PC-9 (cell line): ENCODE data around the gene MCRIP1. TPM values are rescaled to one million over a fixed set of nuclear protein-coding genes. Genes with fewer than 3 reads are reported as not detected.

Experiments
- BruUV-seq: library from RNA; stranded (reverse); fragments of 400-500 nt; replicated peaks from 2 replicates; lab custom pipeline; 2021; lab: Mats Ljungman, UMichigan
- CTCF ChIA-PET: fragments of 300-600 bp; sonication (Branson Sonifier 250); formaldehyde crosslinking; loops from one replicate; lab custom pipeline; 2022; ENCODE audit warnings: antibody characterized with exemption; lab: Charles Lee
- POLR2A ChIA-PET: fragments of 300-600 bp; sonication (Branson Sonifier 250); formaldehyde crosslinking; loops from one replicate; lab custom pipeline; 2022; ENCODE audit warnings: antibody characterized with exemption; ENCODE audit not compliant: unreplicated experiment; lab: Charles Lee
- DNase-seq, 2 experiments: peaks; one replicate each; pipeline versions ENCODE4 v3.0.0 to v3.0.0-alpha.2; 2015 to 2022; ENCODE audit warnings: mixed read lengths in 1 of 2
- H2AFZ ChIP-seq: fragments of 200-600 bp; sonication (generic); 2 replicates; pipeline ENCODE4 v1.8.1; 2017; ENCODE audit warnings: antibody characterized with exemption
- H3F3A ChIP-seq: fragments of 200-600 bp; sonication (generic); 2 replicates; pipeline ENCODE4 v1.8.1; 2017; ENCODE audit warnings: antibody characterized with exemption, mild to moderate bottlenecking, low read depth; ENCODE audit not compliant: insufficient read depth
- H3K27ac ChIP-seq: fragments of 200-600 bp; sonication (generic); 2 replicates; pipeline ENCODE4 v1.6.1; 2016; ENCODE audit warnings: mixed run types
- H3K27me3 ChIP-seq: fragments of 200-600 bp; sonication (generic); 2 replicates; pipeline ENCODE4 v1.6.1; 2016; ENCODE audit warnings: low read depth, mixed run types; ENCODE audit not compliant: insufficient read depth
- H3K36me3 ChIP-seq: fragments of 200-600 bp; sonication (generic); 2 replicates; pipeline ENCODE4 v1.6.1; 2016; ENCODE audit warnings: low read depth, mixed run types
- H3K4me1 ChIP-seq: fragments of 200-600 bp; sonication (generic); replicated peaks from 2 replicates; pipeline ENCODE4 v1.6.1; 2016; ENCODE audit warnings: mixed run types; ENCODE audit not compliant: insufficient read depth
- H3K4me2 ChIP-seq: fragments of 200-600 bp; sonication (generic); 2 replicates; pipeline ENCODE4 v1.6.1; 2017; ENCODE audit warnings: mixed run types
- H3K4me3 ChIP-seq: fragments of 200-600 bp; sonication (generic); 2 replicates; pipeline ENCODE4 v1.6.1; 2016; ENCODE audit warnings: mixed run types
- H3K79me2 ChIP-seq: fragments of 200-600 bp; sonication (generic); 2 replicates; pipeline ENCODE4 v1.6.1; 2017; ENCODE audit warnings: low read depth, mixed run types
- H3K9me2 ChIP-seq: fragments of 200-600 bp; sonication (generic); 2 replicates; pipeline ENCODE4 v1.8.1; 2017; ENCODE audit warnings: mild to moderate bottlenecking; ENCODE audit not compliant: insufficient read depth
- H3K9me3 ChIP-seq: fragments of 200-600 bp; sonication (generic); 2 replicates; pipeline ENCODE4 v1.8.1; 2016; ENCODE audit warnings: low read depth; ENCODE audit not compliant: insufficient read depth
- H4K20me1 ChIP-seq: fragments of 200-600 bp; sonication (generic); 2 replicates; pipeline ENCODE4 v1.8.1; 2017; ENCODE audit not compliant: insufficient read depth
- EZH2 ChIP-seq: fragments of 200-600 bp; sonication (generic); IDR thresholded peaks from 2 replicates; pipeline ENCODE4 v1.8.0; 2017; ENCODE audit warnings: antibody characterized with exemption, low read depth
- intact Hi-C: fragments of 100-400 bp; cut with micrococcal nuclease; formaldehyde crosslinking; loops from one replicate; pipeline ENCODE4 v1.10.0; 2022; ENCODE audit not compliant: unreplicated experiment
- total RNA-seq: library from RNA; stranded (reverse); gene quantifications from 2 replicates; pipeline ENCODE4 v1.2.3, GENCODE V29; 2021
- TF ChIP-seq, protein P1 (sequence below): fragments of 200-600 bp; sonication (generic); conservative IDR thresholded peaks from 2 replicates; pipeline ENCODE4 v1.6.1; 2017; ENCODE audit warnings: mixed run types, antibody characterized with exemption, mild to moderate bottlenecking, moderate library complexity

Gene MCRIP1
- total RNA-seq, 1 experiment from 2014 or later, result 53.8 TPM

DNA sequence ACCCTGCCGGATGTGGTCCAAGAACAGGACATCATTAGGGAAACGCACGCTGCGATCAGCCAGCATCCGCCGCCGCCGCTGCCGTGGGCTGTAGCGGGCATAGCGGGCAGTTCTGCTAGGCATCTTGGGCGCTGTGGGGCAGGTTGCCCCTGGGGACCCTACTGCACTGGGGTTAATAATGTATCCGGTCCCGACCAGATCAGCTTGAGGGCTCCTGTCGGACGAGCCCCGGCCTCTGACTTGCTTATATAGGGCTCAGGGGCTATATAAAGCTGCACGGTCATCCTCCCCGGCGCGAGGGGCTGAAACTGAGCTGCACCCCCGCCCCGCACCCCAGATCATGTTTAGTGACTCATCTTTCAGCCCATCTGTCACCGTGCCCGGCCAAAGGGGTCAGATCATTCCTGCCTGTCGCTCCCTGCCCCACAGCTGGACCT, 1.8 kb upstream of the MCRIP1 start, which contains the start of gene PPP1R27:
PPP1R27 (minus strand) TSS at position 220 of the 437 bp plus-strand sequence; CDS start at position 123, 97 bp downstream.
- peak within 1 kb of the TSS; percentile 81 for H3K4me3 ChIP-seq
- H2AFZ ChIP-seq, result peak within 1 kb of the TSS; percentile 89
- peaks cover 6% of the 10 kb centered on the region for H3K79me2 ChIP-seq
- no peak for DNase-seq
- ChIA-PET POLR2A (no interaction called here), CTCF (no interaction called here)
- no peaks in the 10 kb centered on the region for H3K9me3 ChIP-seq
- intact Hi-C loops, result no loop called here
- H3K4me2 ChIP-seq, result peak within 1 kb of the TSS; percentile 83
- no peaks in the 10 kb centered on the region for H3K27me3 ChIP-seq
- peak within 1 kb of the TSS; percentile 68; the same call in 1 of the 2 replicates for H3K27ac ChIP-seq
- no peaks in the 10 kb centered on the region for H3K36me3 ChIP-seq
- H3K9me2 ChIP-seq, result no peaks in the 10 kb centered on the region
- peaks cover 4% of the 10 kb centered on the region; the same call in 1 of the 2 replicates for H3F3A ChIP-seq
- BruUV-seq, result no TSS peak
- no peaks in the 10 kb centered on the region for H4K20me1 ChIP-seq
- H3K4me1 ChIP-seq, result no peaks in the 10 kb centered on the region
- TF ChIP-seq, protein P1, sequence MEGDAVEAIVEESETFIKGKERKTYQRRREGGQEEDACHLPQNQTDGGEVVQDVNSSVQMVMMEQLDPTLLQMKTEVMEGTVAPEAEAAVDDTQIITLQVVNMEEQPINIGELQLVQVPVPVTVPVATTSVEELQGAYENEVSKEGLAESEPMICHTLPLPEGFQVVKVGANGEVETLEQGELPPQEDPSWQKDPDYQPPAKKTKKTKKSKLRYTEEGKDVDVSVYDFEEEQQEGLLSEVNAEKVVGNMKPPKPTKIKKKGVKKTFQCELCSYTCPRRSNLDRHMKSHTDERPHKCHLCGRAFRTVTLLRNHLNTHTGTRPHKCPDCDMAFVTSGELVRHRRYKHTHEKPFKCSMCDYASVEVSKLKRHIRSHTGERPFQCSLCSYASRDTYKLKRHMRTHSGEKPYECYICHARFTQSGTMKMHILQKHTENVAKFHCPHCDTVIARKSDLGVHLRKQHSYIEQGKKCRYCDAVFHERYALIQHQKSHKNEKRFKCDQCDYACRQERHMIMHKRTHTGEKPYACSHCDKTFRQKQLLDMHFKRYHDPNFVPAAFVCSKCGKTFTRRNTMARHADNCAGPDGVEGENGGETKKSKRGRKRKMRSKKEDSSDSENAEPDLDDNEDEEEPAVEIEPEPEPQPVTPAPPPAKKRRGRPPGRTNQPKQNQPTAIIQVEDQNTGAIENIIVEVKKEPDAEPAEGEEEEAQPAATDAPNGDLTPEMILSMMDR, result no peak
- TF ChIP-seq EZH2, result no peak

DNA sequence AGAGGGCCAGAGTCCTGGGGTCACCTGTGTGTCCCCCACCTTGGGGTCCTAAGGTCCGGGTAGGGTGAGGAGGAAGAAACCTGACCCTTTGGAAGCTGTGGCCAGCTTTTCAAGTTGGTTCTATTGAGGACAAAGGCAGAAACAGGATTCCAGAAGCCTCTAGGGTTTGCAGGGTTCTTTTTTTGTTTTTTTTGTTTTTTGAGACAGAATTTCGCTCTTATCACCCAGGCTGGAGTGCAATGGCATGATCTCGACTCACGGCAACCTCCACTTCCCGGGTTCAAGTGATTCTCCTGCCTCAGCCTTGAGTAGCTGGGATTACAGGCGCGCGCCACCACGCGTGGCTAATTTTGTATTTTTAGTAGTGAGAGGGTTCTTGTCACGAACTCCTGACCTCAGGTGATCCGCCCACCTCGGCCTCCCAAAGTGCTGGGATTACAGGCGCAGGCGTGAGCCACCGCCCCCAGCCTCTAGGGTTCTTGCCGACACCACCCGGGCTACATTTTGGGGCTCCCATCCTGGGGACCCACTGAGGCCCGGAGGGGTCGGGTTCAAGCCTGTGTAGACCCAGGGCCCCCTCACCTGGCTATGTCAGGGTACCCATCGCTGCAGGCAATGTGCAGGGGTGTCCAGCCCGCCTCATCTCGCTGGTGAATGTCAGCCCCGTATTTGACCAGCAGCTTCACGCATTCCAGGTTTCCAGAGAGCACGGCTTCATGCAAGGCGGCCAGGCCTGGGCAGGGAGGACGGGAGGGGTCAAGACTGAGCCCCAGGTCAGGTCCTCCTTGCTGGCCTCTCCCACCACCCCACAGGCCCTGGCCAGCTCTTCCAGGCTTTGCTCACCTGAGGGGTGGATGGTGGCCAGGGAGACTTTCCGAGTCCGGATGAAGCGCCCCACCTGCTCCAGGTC, 1.1 kb upstream of the MCRIP1 start:
- Histone ChIP-seq H3K27ac (peak overlapping the region; percentile 68), H3K9me2 (no peaks in the 10 kb centered on the region), H3K4me3 (peak overlapping the region; percentile 81), H3F3A (peaks cover 4% of the 10 kb centered on the region; the same call in 1 of the 2 replicates), H4K20me1 (no peaks in the 10 kb centered on the region), H3K4me2 (peak overlapping the region; percentile 83), H3K36me3 (no peaks in the 10 kb centered on the region), H3K27me3 (no peaks in the 10 kb centered on the region), H3K4me1 (no peaks in the 10 kb centered on the region), H3K9me3 (no peaks in the 10 kb centered on the region), H3K79me2 (peaks cover 6% of the 10 kb centered on the region), H2AFZ (peak overlapping the region; percentile 89)
- POLR2A ChIA-PET, result no interaction called here
- BruUV-seq, result TSS peak; percentile 69
- CTCF ChIA-PET, result no interaction called here
- TF ChIP-seq, protein P1, result no peak
- TF ChIP-seq EZH2, result no peak
- no peak for DNase-seq
- intact Hi-C loops, result loop anchor here (1.0 kb wide), 1 partner anchor 26 kb away; the partner anchor contains the start of gene P4HB

DNA sequence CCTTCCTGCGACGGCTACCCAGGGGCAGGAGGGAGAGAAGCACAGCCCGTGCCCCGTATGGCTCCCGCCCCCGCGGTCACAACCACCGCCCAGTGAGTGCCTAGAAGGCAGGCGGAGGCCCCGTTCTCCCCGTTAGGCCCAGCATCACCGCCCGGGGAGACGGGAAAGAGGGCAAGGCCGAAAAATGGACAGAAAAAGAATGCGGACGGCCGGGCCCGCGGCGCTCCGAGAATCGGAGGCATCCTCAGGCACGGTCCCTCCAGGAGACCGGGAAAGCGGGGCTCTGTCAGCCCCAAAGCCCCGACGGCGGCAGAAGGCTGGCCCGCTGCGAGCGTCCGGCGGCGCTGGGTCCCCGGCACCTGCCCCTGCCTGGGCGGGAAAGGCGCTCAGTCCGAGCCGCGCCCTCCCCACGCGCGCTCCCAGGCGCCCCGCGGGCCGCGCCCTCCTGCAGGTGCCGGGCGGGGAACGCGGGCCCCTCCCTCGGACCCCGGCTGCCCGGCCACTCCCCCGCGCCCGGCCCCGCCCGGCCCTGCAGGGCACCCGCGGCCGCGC, 407 bp downstream of the MCRIP1 start:
- TF ChIP-seq EZH2, result no peak
- TF ChIP-seq, protein P1, result no peak
- intact Hi-C loops, result loop anchor here (1.0 kb wide), 1 partner anchor 28 kb away; the partner anchor contains the start of gene P4HB
- Histone ChIP-seq H2AFZ (peak overlapping the region; percentile 73; the same call in 1 of the 2 replicates), H4K20me1 (no peaks in the 10 kb centered on the region), H3K27me3 (no peaks in the 10 kb centered on the region), H3K4me3 (peak overlapping the region; percentile 61), H3K4me1 (no peaks in the 10 kb centered on the region), H3F3A (peaks cover under 1% of the 10 kb centered on the region; the same call in 1 of the 2 replicates), H3K79me2 (peaks cover 6% of the 10 kb centered on the region), H3K36me3 (no peaks in the 10 kb centered on the region), H3K27ac (no peak overlapping the region), H3K4me2 (peak overlapping the region; percentile 83), H3K9me2 (no peaks in the 10 kb centered on the region), H3K9me3 (no peaks in the 10 kb centered on the region)
- BruUV-seq, result no TSS peak
- DNase-seq, result no peak
- POLR2A ChIA-PET, result interaction anchor here (0.5 to 1.1 kb wide), 3 partner anchors 16 to 78 kb away, joined by 6 to 9 read pairs (median 7); partner anchors contain the start of gene PCYT2
- CTCF ChIA-PET, result no interaction called here
